Esophagus muscularis mucosa (tissue), 4 donors: ENCODE results near the gene RPS6KL1. TPM values are rescaled to one million over a fixed set of nuclear protein-coding genes. Genes with fewer than 3 reads are reported as not detected.

Source experiments
- DNase-seq: peaks from one replicate; pipeline ENCODE4 v3.0.0-alpha.2; 2017; ENCODE audit errors: extremely low spot score
- H3K27ac ChIP-seq, 4 donors: fragments of 200-600 bp; sonication (generic); replicated peaks in 1 of 4; 1 replicate in 3 of 4; 2 replicates in 1 of 4; pipeline ENCODE4 v1.5.1; 2016 to 2019; ENCODE audit warnings: mild to moderate bottlenecking in 1 of 4
- H3K27me3 ChIP-seq, 4 donors: fragments of 200-600 bp; sonication (generic); one replicate each; pipeline versions ENCODE4 v1.5.1 to v1.6.0; 2016 to 2019
- H3K36me3 ChIP-seq, 4 donors: fragments of 200-600 bp; sonication (generic); one replicate each; pipeline ENCODE4 v1.5.1; 2016 to 2019
- H3K4me1 ChIP-seq, 4 donors: fragments of 200-600 bp; sonication (generic); one replicate each; pipeline ENCODE4 v1.5.1; 2016 to 2019
- H3K4me3 ChIP-seq, 4 donors: fragments of 200-600 bp; sonication (generic); 1 replicate in 2 of 4; 2 replicates in 2 of 4; pipeline ENCODE4 v1.5.1; 2016 to 2019; ENCODE audit warnings: mild to moderate bottlenecking in 4 of 4, moderate library complexity in 1 of 4
- H3K9me3 ChIP-seq, 4 donors: fragments of 200-600 bp; sonication (generic); 1 replicate in 3 of 4; 2 replicates in 1 of 4; pipeline ENCODE4 v1.5.1; 2016 to 2019
- EP300 ChIP-seq: sonication (generic); formaldehyde crosslinking; IDR thresholded peaks from one replicate; pipeline ENCODE4 v1.6.1; 2017; ENCODE audit warnings: antibody characterized with exemption
- POLR2A ChIP-seq: fragments of 450-650 bp; IDR thresholded peaks from one replicate; pipeline ENCODE4 v1.6.1; 2017; ENCODE audit warnings: antibody characterized with exemption, moderate library complexity, mild to moderate bottlenecking, low read depth
- POLR2AphosphoS5 ChIP-seq, 2 donors: sonication (generic); formaldehyde crosslinking; IDR thresholded peaks; one replicate each; pipeline ENCODE4 v1.6.1; 2017; ENCODE audit warnings: antibody characterized with exemption in 2 of 2
- WGBS: methylation state at CpG from one replicate; pipeline ENCODE4 v1.1.5; 2018; 5-methylcytosine and 5-hydroxymethylcytosine counted together
- intact Hi-C: fragments of 100-400 bp; cut with DNase I; formaldehyde crosslinking; loops from one replicate; pipeline ENCODE4 v1.15.1; 2023
- total RNA-seq, 4 donors: library from RNA; depleted of rRNA; stranded (reverse); fragments of >200 nt; gene quantifications; one replicate each; pipeline versions ENCODE4 v1.1.0 to v1.2.1, GENCODE V29; 2016
- TF ChIP-seq, protein P1 (sequence below), 3 experiments: fragments of 200-600 bp in 2 of 3; fragments of 450-650 bp in 1 of 3; sonication (generic) in 2 of 3; IDR thresholded peaks; one replicate each; pipeline ENCODE4 v1.5.1; 2017 to 2019; ENCODE audit warnings: antibody characterized with exemption in 3 of 3, mild to moderate bottlenecking in 2 of 3, moderate library complexity in 1 of 3

The RPS6KL1 gene
- total RNA-seq, 4 donors from 2014 or later: 5.3 to 9.7 (median 7.7) TPM

DNA sequence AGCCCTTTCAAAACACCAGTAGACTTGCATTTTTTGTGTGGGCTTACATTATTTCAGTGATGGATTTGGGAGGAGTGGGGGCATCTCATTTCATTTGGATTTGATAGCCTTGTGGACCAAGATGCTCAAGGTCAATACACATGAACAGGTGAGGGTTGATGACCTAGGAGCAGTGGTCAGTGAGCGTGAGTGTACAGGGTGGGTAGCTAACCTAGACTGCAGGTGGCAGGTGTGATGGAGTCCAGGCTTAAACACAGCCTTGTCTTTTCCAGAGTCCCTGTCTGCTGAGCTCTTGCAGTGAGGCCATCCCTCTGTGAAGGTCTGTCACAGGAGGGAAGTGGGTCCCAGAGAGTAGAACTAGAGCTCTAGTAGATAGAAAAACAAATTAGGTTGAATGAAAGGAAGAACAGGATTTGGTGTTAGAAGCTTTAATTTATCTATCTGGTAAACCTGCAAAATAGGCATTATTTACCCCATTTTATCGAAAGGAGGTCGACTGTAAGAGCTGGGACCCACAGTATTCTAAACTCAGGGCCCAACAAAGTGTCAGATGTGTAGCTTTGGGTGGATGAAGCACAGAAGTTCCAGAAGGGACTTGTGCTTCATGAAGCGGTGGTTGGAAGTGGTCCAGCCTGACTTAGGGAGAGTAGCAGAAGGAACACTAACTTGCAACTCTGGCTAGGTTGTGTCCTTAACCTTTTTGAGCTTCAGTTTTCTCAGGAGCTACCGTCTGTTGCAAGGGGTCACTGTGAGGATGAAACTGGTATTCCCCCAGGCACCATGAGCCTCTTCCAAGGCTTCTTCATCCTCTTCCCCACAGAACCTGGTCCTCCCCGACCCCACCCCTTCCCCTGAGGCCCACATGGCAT lies 18.2 kb downstream of the RPS6KL1 start:
- H3K27ac ChIP-seq: peak overlapping the region in 2 of 4 donors; percentile 42 to 64
- WGBS: 81% methylated on average over 6 of the region's 6 CpGs
- peaks cover 37 to 66% (median 47%) of the 10 kb centered on the region in 4 donors for H3K36me3 ChIP-seq
- H3K27me3 ChIP-seq: no peaks in the 10 kb centered on the region
- H3K9me3 ChIP-seq: no peaks in the 10 kb centered on the region
- DNase-seq: no peak
- H3K4me3 ChIP-seq: no peak overlapping the region
- peaks cover 30 to 35% (median 32%) of the 10 kb centered on the region in 4 donors for H3K4me1 ChIP-seq
- intact Hi-C loops: loop anchor here (2.0 kb wide), 1 partner anchor 44 kb away; no protein-coding TSS in a partner anchor
- TF ChIP-seq, protein P1, sequence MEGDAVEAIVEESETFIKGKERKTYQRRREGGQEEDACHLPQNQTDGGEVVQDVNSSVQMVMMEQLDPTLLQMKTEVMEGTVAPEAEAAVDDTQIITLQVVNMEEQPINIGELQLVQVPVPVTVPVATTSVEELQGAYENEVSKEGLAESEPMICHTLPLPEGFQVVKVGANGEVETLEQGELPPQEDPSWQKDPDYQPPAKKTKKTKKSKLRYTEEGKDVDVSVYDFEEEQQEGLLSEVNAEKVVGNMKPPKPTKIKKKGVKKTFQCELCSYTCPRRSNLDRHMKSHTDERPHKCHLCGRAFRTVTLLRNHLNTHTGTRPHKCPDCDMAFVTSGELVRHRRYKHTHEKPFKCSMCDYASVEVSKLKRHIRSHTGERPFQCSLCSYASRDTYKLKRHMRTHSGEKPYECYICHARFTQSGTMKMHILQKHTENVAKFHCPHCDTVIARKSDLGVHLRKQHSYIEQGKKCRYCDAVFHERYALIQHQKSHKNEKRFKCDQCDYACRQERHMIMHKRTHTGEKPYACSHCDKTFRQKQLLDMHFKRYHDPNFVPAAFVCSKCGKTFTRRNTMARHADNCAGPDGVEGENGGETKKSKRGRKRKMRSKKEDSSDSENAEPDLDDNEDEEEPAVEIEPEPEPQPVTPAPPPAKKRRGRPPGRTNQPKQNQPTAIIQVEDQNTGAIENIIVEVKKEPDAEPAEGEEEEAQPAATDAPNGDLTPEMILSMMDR (IDR thresholded peaks at IDR 0.05): no peak
- TF ChIP-seq POLR2AphosphoS5 (IDR thresholded peaks at IDR 0.05): no peak
- no peak for TF ChIP-seq EP300

DNA sequence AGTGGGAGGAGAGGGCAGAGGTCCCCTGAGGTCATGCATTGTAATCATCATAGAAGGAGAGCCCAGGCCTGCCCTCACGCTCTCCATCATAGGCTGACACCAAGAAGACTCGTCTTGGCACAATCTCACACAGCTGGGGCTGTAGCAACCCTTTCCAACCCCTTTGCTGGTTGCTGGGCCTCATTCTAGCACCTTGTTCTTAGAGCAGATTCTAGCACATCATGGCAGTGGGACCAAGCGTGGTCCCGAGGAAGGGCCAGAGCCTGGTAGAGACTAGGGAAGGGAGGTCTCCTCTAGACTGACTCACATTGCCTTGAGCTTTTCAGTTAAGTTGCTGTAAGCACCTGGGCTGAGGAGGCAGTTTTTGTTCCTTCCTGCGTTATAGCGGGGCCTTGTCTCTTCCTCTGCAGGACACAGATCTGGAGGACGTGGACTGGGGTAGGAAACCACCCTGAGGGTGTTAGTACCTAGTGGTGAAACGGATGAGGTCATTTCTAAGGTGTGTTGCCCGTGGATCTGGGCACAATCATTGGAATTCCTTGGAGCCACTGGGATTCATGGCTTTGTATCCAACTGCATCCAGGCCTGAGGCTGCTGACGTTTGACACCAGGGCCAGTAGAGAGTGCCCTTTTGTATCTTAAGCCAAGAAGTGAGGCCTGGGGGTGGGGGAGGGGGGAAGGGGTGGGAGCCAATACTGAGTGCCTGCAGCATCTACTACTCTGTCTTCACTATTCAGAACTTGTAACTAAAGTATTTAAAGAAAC lies 19.9 kb downstream of the RPS6KL1 start:
- intact Hi-C loops: no loop called here
- H3K36me3 ChIP-seq: peaks cover 54 to 83% (median 65%) of the 10 kb centered on the region in 4 donors
- H3K4me1 ChIP-seq: peaks cover 25 to 32% (median 30%) of the 10 kb centered on the region in 4 donors
- 70% methylated on average over 10 of the region's 10 CpGs for WGBS
- DNase-seq: no peak
- no peaks in the 10 kb centered on the region for H3K9me3 ChIP-seq
- H3K27ac ChIP-seq: peak overlapping the region in 1 of 4 donors; percentile 3
- no peaks in the 10 kb centered on the region for H3K27me3 ChIP-seq
- TF ChIP-seq POLR2AphosphoS5 (IDR thresholded peaks at IDR 0.05) (peak in 1 of 2 donors; percentile 13), EP300 (no peak)
- H3K4me3 ChIP-seq: no peak overlapping the region

DNA sequence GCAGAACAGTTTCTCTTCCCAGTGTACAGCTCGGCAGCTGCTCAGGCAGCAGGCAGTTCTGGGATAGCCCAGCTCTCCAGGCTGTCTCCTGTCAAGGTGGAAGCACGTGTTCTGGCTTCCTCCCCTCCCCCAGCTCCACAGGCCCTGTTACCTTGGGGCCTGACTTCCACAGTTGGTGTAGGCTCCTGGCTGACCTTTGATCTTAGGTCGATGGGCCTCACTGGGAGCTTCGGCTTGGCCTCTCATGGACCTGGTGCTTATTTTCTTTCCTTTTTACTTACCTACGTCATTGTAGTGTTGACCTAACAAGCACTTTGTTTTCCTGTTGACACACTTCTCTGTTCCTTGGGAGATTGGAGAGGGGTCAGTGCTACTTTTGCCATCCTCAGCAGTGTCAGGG lies 24.4 kb downstream of the RPS6KL1 start:
- no peak overlapping the region for H3K4me3 ChIP-seq
- no peak for DNase-seq
- peaks cover 94 to 100% (median 100%) of the 10 kb centered on the region in 4 donors for H3K36me3 ChIP-seq
- WGBS: 80% methylated on average over 5 of the region's 5 CpGs
- peaks cover 0 to 6% (median 0%) of the 10 kb centered on the region in 4 donors for H3K4me1 ChIP-seq
- TF ChIP-seq POLR2A (no peak), POLR2AphosphoS5 (IDR thresholded peaks at IDR 0.05) (no peak), EP300 (no peak)
- TF ChIP-seq, protein P1 (IDR thresholded peaks at IDR 0.05): no peak
- no peaks in the 10 kb centered on the region for H3K9me3 ChIP-seq
- no peaks in the 10 kb centered on the region for H3K27me3 ChIP-seq
- intact Hi-C loops: no loop called here
- H3K27ac ChIP-seq: no peak overlapping the region

DNA sequence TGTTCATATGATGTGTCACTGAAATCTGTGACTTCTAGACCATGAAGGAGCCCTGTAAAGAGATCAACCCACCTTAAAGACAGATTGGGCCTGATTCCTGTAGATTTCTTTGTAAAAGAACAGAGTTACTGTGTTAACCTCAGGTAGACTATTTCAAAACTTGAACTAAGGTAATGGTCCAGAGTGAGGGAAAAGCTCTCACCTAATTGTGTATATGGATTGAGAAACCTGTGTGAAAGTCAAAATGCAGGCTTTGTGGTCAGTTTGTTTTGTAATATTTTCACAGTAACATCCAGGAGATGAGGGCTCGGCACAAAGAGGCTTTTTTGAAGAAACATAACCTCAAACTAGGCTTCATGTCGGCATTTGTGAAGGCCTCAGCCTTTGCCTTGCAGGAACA lies 25.0 kb downstream of the RPS6KL1 start:
- DNase-seq: no peak
- TF ChIP-seq POLR2A: no peak
- TF ChIP-seq, protein P1 (IDR thresholded peaks at IDR 0.05): no peak
- no peak for TF ChIP-seq POLR2AphosphoS5 (IDR thresholded peaks at IDR 0.05)
- no peak for TF ChIP-seq EP300
- H3K4me1 ChIP-seq: peaks cover 0 to 6% (median 0%) of the 10 kb centered on the region in 4 donors
- H3K4me3 ChIP-seq: no peak overlapping the region
- intact Hi-C loops: no loop called here
- H3K27me3 ChIP-seq: no peaks in the 10 kb centered on the region
- 90% methylated on average over 2 of the region's 2 CpGs for WGBS
- peaks cover 99 to 100% (median 100%) of the 10 kb centered on the region in 4 donors for H3K36me3 ChIP-seq
- no peak overlapping the region for H3K27ac ChIP-seq
- no peaks in the 10 kb centered on the region for H3K9me3 ChIP-seq

DNA sequence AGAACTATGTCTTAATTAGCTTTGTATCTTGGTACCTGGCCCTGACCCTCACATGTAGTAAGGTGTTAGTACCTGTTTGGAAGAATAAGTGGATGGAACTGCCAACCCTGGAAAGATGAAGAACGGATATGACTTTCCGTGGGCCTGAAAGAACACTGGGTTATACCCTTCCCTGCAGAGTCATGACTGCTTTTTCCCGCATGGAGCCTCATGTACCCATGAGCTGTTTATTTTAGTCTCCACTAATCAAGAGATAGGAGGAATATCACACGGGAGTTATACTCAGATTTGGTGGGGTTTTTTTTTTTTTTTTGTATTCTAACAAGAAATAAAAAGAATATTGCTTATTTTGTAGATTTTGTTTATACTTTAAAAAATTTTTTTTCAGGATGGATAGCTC lies 25.4 kb downstream of the RPS6KL1 start:
- H3K4me1 ChIP-seq: peaks cover 0 to 6% (median 0%) of the 10 kb centered on the region in 4 donors
- no peak for DNase-seq
- no peaks in the 10 kb centered on the region for H3K27me3 ChIP-seq
- H3K27ac ChIP-seq: no peak overlapping the region
- WGBS: 81% methylated on average over 4 of the region's 4 CpGs
- no peak for TF ChIP-seq EP300
- no peak for TF ChIP-seq POLR2AphosphoS5 (IDR thresholded peaks at IDR 0.05)
- TF ChIP-seq POLR2A: no peak
- TF ChIP-seq, protein P1 (IDR thresholded peaks at IDR 0.05): no peak
- no peaks in the 10 kb centered on the region for H3K9me3 ChIP-seq
- intact Hi-C loops: no loop called here
- H3K36me3 ChIP-seq: peaks cover 99 to 100% (median 100%) of the 10 kb centered on the region in 4 donors
- H3K4me3 ChIP-seq: no peak overlapping the region
